HG02642 (cell line): ENCODE measurements around the gene TGFBR2.

Experiments
- ATAC-seq: cut with Tn5 transposase; IDR thresholded peaks from one replicate; pipeline ENCODE4 v1.9.1; 2021; ENCODE audit warnings: mild to moderate bottlenecking; ENCODE audit not compliant: unreplicated experiment, poor library complexity

Gene TGFBR2

GRCh38 chr3:30633718-30634117 is 27.3 kb downstream of the TGFBR2 start:
- no peak for ATAC-seq

GRCh38 chr3:30634761-30635735 is 28.6 kb downstream of the TGFBR2 start:
- ATAC-seq, result no peak

GRCh38 chr3:30637310-30638219 is 31.2 kb downstream of the TGFBR2 start:
- no peak for ATAC-seq

GRCh38 chr3:30638685-30639412 is 32.4 kb downstream of the TGFBR2 start:
- no peak for ATAC-seq

GRCh38 chr3:30639937-30640336 is 33.5 kb downstream of the TGFBR2 start:
- ATAC-seq, result peak; percentile 75

- no peak for ATAC-seq
Measured at GRCh38 chr3:30640851-30641250, 34.5 kb downstream of the TGFBR2 start.

- ATAC-seq, result no peak
Measured at GRCh38 chr3:30641416-30642251, 35.2 kb downstream of the TGFBR2 start.

- no peak for ATAC-seq
Measured at GRCh38 chr3:30642849-30643361, 36.5 kb downstream of the TGFBR2 start.

GRCh38 chr3:30643763-30644462 is 37.5 kb downstream of the TGFBR2 start:
- ATAC-seq, result no peak

GRCh38 chr3:30644615-30645014 is 38.2 kb downstream of the TGFBR2 start:
- peak; percentile 75 for ATAC-seq

- ATAC-seq, result no peak
Measured at GRCh38 chr3:30645077-30645476, 38.7 kb downstream of the TGFBR2 start.

- ATAC-seq, result no peak
Measured at GRCh38 chr3:30646181-30646876, 39.9 kb downstream of the TGFBR2 start.

GRCh38 chr3:30646961-30647752 is 40.8 kb downstream of the TGFBR2 start:
- ATAC-seq, result no peak

GRCh38 chr3:30648670-30649357 is 42.4 kb downstream of the TGFBR2 start:
- ATAC-seq, result no peak

- peak; percentile 58 for ATAC-seq
Measured at GRCh38 chr3:30649572-30650318, 43.3 kb downstream of the TGFBR2 start.
